Forelimb muscle (tissue), 1 donor: ENCODE data around the gene ISM1. TPM values are rescaled to one million over a fixed set of nuclear protein-coding genes. Genes with fewer than 3 reads are reported as not detected.

Experiments used
- DNase-seq: peaks from one replicate; pipeline ENCODE4 v3.0.0-alpha.2; 2013; ENCODE audit warnings: low read depth
- polyA plus RNA-seq: library from polyadenylated mRNA; unstranded; fragments of 120-200 nt; gene quantifications from one replicate; pipeline ENCODE4 v1.2.1, GENCODE V29; 2013; ENCODE audit not compliant: insufficient read length

Gene ISM1
- polyA plus RNA-seq, 1 donor: 0.76 TPM

GRCh38 chr20:13283869-13284829, 63.1 kb downstream of the ISM1 start:
- no peak for DNase-seq

- DNase-seq: no peak
These were observed 63.8 kb downstream of the ISM1 start for GRCh38 chr20:13284830-13285229.

- no peak for DNase-seq
These were observed 64.3 kb downstream of the ISM1 start for GRCh38 chr20:13285408-13285807.

- no peak for DNase-seq
These were observed 65.0 kb downstream of the ISM1 start for GRCh38 chr20:13286052-13286451.

- no peak for DNase-seq
These were observed 65.5 kb downstream of the ISM1 start for GRCh38 chr20:13286607-13287006.

GRCh38 chr20:13288357-13288756, 67.3 kb downstream of the ISM1 start:
- DNase-seq: no peak

- DNase-seq: no peak
These were observed 68.0 kb downstream of the ISM1 start for GRCh38 chr20:13289031-13289430.

- DNase-seq: no peak
These were observed 69.7 kb downstream of the ISM1 start for GRCh38 chr20:13290724-13291123.

- DNase-seq: no peak
These were observed 70.1 kb downstream of the ISM1 start for GRCh38 chr20:13291157-13291556.

- no peak for DNase-seq
These were observed 71.3 kb downstream of the ISM1 start for GRCh38 chr20:13292201-13292885.

- no peak for DNase-seq
These were observed 73.4 kb downstream of the ISM1 start for GRCh38 chr20:13294522-13294921.

GRCh38 chr20:13295637-13296036, 74.6 kb downstream of the ISM1 start:
- no peak for DNase-seq

GRCh38 chr20:13296070-13296469, 75.0 kb downstream of the ISM1 start:
- no peak for DNase-seq

- no peak for DNase-seq
These were observed 76.2 kb downstream of the ISM1 start for GRCh38 chr20:13297147-13297899.

GRCh38 chr20:13298692-13299373, 77.8 kb downstream of the ISM1 start:
- DNase-seq: no peak

- DNase-seq: no peak
These were observed 78.3 kb downstream of the ISM1 start for GRCh38 chr20:13299401-13299800.

GRCh38 chr20:13301596-13301995, 80.5 kb downstream of the ISM1 start:
- no peak for DNase-seq

- DNase-seq: no peak
These were observed 81.8 kb downstream of the ISM1 start for GRCh38 chr20:13302647-13303450.

GRCh38 chr20:13305284-13305683, 84.2 kb downstream of the ISM1 start:
- no peak for DNase-seq

- DNase-seq: no peak
These were observed 86.6 kb downstream of the ISM1 start for GRCh38 chr20:13307562-13308163.
